NCI-H748 (cell line): ENCODE results near the gene SERPINB2.
"Not testable (repeated sequence)": the region's sequence is repeated elsewhere in the genome, so short reads cannot be mapped to it uniquely, and the experiment has no call there.

ENCODE experiments used
- DNase-seq: peaks from one replicate; lab custom pipeline; 2025; ENCODE audit not compliant: unreplicated experiment; lab: John Stamatoyannopoulos, UW

SERPINB2 gene

DNA sequence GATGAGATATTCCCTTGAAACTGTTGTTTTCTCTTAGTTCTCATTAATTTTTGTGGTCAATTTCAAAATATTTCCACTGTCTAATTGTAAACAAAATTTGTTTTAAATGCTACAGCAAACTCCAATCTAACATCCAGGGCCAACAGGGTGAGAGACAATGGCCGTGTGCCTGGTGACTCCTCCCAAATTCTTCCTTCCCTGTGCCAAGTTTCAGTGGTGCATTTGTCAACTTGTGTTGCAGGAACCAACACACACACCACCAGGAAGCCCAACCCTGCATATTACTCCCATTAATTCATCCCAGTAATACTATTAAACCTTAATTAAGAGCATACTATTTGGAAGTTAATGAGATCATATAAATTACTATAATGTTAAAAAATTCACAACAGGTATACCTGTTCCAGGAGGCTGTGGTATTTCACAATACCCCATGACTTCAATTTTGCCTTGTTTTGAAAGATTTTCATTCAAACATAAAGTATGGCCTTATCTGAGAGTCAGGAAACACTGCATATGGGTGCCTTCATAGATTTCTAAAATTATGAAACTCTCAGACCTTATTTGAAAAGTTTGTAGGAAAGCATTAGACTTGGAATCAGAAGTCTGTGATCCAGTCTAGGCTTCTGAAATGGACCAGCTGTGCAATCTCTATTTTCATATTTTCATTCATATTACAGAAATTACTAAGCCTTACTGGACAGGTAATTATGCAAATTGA is 1.1 kb downstream of the SERPINB2 start:
- no peak for DNase-seq

DNA sequence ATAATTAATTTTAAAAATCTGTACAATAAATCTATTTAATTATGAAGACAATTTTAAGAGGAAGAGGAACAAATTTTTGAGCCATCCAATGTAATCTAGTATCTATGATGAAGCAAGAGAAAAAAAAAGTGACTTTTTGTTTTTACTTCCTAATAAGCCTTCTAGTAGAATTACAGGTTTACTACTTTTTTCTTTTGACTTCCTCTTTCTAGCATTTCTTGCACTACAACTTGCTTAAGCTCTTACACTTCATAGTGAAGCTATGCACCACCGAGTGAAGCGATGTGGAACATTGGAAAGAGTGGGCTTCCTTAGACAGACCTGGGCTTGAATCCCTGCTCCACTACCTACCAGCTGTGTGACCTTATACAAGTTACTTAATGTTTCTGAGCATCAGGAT is 2.1 kb downstream of the SERPINB2 start:
- no peak for DNase-seq

DNA sequence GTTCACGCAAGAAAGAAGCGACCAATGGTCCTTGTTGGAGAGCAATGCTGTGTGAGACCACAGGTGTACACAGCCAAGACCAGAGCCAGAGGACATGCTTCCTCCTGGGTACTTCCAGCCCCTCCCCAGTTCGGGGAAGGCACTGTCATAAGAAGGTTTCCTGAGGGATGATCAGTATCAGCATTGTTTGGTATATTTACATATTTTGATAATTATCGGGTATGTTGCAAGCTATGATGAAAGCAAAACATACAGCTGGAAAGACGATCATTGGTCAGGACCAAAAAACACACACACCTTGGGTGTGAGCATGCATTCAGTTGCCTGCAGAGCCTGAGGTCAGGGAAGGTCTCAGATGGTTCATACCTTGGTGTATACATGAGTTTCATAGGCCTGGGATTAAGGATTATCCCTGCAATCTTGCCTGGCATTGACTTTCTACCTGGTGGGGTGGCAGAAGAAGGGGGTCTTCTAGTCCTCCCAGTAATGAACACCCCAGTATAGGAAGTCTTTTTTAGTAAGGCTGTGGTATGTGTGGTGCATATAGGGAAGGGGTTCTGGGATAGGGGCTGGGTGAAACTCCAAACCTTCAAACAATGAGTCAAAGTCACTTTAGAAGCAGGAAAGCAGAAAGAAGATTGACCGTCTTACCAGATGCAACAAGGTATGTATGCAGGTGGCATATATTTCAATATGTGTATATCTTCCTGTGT is 2.9 kb downstream of the SERPINB2 start:
- no peak for DNase-seq

DNA sequence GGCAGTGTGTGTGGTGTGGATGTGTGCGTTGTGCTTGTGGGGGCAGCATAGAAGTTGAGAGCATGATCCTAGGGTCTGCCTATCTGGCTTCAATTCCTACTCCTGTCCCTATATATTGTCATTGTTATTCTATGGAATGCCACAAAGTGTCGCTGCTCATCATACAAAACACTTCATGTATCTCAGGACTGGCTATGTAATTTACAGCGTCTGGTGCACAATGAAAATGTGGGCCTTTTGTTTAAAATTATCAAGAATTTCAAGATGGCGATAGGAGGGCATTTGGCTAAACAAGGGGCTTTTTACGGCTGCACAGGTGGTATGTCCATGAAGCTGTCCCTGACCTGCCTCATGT is 3.4 kb downstream of the SERPINB2 start:
- peak; percentile 67 for DNase-seq

DNA sequence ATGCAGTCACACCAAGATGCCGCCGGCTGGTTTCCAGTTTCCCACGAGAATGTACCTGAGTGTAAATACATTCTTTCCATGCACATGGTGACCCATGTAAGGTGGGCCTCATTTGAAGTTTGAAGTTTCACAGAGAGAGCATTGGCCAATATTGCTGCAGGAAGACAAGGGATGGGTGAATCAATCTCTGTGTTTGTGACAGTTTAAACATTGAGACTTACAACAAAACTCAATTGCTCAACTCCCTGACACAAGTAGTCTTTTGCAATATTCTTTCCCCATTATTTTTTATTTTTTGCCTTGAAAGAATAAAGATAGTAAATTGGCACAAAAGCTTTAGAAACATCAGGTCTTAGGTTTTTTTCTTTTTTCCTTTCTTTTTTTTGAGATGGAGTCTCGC is 5.1 kb downstream of the SERPINB2 start:
- DNase-seq: no peak

DNA sequence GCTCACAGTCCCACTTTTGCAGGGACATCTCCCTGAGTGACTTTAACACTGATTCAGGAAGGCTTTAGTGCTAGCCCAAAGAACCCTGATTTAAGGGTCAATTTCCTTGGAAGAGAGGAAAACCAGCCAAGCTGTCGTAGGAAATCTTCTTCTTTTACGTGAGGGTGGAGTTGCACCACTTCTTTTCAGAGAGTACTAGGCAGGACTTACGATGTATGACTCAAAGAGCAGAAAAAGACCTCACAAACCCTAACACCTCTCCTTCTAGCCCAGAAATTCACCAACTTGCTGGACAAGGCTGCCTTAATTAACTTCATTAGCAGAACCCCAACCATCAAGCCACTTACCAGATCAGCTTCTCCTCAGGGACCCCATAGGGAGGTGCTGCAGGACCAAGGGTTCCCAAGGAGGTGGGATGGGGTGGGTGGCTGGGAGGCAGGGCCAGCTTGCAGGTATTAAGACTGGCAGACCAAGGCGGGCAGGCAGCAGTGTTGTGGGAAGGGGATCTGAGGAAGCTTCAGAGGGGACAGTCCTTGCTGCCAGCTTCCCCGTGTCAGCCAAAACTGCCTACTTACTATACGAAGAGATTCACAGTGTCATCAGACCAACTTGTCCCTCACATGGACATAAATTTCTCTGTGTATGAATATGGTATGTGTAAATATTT is 6.7 kb downstream of the SERPINB2 start:
- no peak for DNase-seq

DNA sequence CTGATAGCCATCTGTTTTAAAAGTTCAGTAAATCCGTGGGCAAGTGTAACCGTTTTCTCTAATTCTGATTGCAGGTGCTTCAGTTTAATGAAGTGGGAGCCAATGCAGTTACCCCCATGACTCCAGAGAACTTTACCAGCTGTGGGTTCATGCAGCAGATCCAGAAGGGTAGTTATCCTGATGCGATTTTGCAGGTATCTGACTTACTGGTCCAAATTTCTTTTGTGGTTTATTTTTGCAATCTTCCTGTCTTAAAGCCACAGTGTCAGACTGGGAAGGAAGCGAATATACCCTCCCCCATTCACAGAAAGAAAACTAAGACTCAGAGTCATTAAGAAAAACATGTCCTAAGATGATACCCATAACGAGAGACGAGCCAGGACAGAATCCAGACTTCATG is 7.7 kb downstream of the SERPINB2 start:
- DNase-seq: no peak

DNA sequence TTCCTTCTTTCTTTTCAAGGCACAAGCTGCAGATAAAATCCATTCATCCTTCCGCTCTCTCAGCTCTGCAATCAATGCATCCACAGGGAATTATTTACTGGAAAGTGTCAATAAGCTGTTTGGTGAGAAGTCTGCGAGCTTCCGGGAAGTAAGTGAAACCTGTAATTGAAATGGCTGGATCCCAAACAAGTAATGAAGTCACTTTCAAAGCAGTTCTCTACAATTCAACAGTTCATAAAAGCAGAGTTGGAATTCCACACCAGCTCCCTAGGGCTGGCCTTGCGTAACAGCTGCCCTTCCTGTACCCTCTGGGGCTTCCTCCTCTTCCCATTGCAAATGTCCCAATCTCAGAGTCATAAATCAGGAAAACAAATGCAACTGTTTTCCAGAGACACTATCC is 9.6 kb downstream of the SERPINB2 start:
- DNase-seq: no peak

DNA sequence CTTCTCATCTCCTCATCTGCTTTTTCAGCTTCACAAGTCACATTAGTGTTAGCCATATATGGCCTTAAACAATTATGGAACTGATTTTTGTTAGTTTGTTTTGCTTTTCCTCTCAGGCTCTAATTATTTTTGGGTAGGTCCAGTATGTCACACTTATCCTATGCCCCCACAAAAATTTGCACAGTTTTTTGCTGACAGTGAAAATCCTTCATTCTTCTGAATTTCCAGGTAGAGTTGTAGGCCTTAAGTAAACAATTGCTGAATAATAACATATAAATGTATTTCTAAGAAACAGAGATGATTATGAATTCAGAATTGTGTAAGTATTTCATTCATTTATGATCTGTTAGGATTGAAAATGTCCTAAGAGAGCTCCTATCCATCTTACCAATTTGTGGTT is 11.7 kb downstream of the SERPINB2 start:
- no peak for DNase-seq

DNA sequence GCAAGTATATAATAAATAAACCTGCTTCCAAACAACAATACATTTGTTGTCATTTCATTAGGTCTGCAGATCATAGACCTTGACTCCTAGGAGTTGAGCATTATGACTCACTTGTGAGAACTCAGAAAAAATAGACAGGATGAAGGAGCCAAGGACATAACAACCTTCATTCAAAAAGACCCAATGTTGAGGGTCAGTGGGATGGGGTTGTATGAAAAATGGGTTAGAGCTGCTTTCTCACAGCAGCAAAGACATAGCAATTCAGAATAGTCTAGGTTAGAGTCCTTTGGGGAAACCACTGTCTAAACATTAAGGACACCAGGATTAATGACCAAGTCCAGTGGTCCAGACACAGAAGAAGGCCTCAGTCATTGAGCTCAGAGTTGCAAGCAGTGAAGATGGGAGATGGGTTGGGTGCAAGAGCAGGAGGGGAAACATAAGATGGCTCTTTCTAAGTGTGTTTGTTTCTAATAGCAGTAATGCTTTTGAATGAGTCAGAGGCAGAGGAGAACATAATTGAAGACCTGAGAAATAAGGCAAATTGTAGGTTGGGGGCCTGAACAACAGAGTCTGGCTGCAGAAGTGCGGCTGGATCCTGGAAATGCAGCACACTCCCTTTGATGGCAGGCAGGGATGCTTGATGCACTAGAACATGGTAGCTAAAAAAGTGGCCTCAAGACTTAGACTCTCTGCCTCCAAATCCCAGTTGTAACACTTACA is 16.5 kb downstream of the SERPINB2 start:
- DNase-seq: no peak

DNA sequence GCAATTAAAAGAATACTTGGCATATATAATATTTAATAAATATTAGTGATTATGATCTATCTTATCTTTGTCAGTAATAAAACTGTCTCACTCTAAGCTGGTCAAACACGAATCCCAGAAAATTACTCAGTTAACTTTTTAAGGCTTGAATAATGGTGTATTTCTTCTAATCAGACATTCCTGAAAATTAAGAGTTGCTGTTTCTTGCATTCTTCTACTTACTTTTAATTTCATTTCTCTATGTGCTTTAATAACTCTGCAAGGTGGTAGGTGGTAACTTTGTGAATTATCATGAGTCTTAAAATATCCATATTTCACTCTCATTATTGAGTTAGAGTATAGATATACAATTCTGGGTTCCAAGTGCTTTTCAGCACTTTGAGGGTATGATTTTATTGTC is 17.2 kb downstream of the SERPINB2 start:
- no peak for DNase-seq

DNA sequence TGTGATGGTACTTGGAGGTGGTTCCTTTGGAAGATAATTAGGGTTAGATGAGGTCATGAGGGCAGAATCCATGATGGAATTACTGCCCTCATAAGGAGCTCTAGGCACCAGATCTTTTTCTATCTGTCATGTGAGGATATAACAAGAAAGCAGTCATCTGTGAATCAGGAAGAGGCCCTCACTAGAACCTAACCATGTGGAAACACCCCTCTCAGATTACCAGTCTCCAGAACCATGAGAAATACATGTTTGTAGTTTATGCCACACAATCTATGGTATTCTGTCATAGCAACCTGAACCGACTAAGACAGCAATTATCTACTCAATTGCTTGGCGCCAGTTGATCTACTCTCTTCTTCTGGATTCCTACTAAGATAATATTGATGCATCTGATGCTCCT is 17.9 kb downstream of the SERPINB2 start:
- peak; percentile 27 for DNase-seq

DNA sequence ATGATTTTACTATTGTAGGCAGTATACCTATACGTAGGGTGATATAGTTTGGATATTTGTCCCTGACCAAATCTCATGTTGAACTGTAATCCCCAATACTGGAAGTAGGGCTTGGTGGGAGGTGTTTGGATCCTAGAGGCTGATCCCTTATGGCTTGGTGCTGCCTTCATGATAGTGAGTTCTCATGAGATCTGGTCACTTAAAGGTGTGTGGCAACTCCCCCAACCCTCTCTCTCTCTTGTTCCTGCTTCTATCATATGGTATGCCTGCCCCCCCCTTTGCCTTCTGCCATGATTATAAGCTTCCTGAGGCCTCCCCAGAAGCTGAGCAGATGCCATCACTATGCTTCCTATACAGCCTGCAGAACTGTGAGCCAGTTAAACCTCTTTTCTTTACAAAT is 18.6 kb downstream of the SERPINB2 start:
- no peak for DNase-seq

DNA sequence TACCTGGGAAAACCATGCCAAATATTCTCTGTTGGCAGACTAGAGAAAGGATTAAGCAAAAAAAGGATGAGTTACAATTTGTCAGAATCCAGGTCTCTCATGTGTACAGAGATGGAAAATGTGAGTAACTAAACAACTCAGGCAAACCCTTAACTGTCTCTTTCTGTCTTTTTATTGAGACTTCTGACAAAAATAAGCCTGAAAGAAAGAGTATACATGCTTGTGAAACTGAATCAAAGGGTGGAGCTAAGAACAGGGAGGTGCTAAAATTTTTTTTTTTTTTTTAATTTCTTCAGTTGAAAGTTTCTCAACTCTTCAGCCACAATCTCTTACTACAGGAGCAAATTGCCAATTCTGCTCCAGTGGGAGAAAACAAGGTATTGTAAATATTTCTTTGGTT is 20.2 kb downstream of the SERPINB2 start, which contains the start of gene SERPINB10:
Gene SERPINB10, plus strand, starts transcription at position 295 of the 400 bp plus-strand sequence. CDS start 7,553 bp downstream, outside the sequence.
- no peak for DNase-seq

DNA sequence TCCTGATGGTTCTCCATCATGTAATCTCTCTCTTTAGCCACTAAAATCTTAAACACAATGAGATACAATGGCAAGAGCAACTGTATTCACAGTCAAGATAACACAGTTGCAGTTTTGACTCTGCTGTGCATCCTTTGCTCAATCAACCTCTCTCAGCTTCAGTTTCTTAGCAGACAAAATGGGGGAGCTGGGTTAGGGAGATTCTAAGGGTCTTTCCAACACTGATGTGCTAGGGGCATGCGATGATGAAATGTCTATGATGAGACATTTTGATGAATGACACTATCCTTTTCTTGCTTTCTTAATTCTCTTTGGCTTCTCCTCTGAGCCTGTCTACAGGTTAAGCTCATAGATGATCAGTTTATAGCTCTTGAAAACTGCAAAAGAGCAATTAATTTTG is 21.4 kb downstream of the SERPINB2 start:
- no peak for DNase-seq

DNA sequence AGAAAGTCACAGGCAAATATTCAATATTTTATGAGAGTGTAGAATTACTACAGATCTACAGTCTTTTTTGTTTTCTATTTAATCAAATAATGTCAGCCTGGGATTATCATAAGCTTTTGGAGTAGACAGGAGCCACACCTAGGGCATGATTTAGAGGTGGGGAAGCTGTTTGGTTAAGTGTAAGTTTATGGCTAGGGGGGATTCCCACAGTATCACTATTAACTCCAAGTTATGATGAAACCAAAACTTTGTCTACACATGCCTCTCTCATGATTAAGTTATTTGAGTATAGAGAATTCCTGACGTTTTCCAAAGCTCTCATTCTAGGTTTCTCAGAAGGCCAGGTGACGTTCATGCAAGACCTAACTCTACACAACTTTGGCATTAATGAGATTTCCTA is 22.4 kb downstream of the SERPINB2 start:
- DNase-seq: no peak

DNA sequence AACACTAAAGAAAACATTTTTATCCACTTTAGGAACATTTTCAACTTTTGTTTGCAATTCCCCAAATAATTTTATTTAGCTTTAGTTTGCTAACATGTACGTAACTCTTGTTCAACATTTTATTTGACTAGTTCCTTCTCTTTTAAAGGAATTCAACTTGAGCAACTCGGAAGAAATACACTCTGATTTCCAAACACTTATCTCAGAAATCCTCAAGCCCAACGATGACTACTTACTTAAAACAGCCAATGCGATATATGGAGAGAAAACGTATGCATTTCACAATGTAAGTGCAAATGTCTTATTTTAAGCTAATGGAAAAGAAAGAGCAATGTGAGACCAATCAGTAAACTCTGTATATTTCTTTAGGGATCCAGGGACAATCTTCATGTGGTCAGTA is 30.3 kb downstream of the SERPINB2 start:
- no peak for DNase-seq

DNA sequence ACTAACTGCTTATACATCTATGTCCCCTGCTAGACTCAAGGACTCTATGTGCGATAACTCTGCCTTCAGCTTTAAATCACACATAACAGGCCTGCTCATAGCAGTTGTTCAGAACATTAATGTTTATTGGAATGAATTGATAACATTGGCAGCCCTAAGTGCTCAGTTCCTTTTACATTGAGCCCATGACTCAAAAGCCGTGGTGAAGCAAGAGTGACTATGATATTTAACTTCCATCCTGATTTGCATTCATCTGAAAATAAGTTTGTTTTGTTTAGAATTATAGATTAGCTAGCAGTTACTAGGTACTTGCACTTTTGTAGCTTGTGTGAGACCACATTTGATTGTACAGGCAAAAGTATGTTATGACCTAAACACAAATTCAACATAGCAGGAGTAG is 34.5 kb downstream of the SERPINB2 start:
- no peak for DNase-seq

DNA sequence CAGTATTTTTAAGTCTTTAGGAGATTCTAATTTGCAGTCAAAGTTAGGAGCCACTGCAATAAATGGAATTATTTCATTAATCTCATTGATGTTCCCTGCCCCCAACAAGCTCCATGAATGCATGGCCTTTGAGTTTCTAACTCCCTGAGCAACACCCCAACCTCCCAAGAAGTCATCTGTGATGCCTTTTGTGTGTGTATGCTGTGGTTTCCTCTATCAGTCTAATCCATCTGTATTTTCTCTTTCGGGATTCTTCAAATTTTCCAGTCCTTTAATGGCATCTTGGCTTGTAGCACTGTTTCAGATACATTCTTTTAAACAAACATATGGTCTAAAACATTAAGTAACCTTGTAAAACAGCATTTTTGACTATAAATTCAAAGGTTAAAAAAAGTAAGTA is 37.0 kb downstream of the SERPINB2 start:
- no peak for DNase-seq

DNA sequence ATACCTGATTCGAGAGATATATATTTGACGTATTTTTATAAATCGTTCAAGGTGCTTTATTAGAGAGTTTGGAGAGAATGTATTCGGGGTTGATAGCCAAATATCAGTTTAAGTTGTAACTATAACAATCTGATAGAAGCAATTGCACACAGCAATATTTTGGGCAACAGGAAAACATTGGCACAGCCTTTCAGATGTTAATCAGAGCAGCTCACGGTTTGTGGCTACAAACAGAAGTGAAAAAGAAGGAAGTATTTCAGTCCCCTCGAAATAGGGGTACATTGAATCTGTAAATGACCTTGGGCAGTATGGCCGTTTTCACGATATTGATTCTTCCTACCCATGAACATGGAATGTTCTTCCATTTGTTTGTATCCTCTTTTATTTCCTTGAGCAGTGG is 40.8 kb downstream of the SERPINB2 start:
- no peak for DNase-seq

DNA sequence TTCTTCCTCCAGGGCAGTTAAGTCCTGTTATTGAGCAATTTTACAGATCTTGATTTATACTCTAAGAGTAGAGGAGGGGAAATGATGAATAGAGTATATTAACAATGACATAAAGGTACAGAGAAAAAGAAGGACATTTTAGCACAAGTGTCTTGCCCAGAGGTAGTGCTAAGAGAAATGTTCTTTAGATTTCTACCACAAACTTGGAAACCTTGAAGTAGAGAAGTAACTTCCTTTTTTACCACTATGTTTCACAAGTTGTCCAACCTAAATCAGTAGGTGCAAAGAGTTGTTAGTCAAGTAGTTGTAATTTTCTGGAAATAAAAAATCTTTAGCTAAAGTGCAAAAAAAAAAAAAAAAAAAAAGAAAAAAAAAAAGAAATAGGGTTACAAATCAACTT is 41.9 kb downstream of the SERPINB2 start:
- DNase-seq: not testable (repeated sequence)
